ENCODE measurements around the gene TMEM184C.

The TMEM184C gene

GRCh38 chr4:147674073-147674472 is 56.9 kb downstream of the TMEM184C start:
- DNase-seq = no peak

- DNase-seq = no peak
Observed at GRCh38 chr4:147674496-147674895, 57.3 kb downstream of the TMEM184C start.

DNA sequence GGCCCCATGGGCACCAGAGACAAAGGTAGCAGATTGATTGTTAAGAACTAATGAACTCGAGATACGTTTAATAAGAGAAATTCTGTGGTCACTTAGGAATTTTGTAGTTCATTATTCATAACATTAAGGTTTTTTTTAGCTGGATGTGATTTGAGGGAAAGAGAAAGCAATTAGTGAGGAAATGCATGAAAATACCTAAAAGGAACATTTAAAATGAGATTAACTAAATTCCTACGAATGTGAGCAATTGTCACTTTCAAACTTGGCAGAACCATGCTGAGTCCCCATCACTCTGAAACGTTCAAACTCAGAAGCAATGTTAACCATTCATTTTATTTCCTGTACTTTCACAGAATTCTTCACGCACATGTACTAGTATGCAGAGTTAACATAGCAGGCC is 60.9 kb downstream of the TMEM184C start:
- no peak for DNase-seq

- no peak for DNase-seq
Observed at GRCh38 chr4:147678796-147679549, 61.8 kb downstream of the TMEM184C start.

DNA sequence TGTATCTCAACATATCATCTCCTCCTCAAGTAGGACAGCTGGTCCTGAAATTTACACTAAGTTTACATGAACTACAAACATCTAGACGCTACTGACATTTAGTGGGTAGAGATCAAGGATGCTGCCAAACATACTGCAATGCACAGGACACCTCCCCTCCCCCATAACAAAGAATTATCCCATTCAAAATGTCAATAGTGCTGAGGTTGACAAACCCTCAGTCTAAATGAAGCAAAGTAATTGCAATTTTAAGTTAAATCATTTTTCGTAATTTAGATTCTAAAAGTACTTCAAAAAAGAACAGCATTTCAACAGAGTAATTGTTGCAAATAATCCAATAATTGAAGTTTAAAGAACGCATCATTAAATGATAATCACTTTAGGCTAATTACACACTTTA is 65.6 kb downstream of the TMEM184C start:
- DNase-seq = no peak

DNA sequence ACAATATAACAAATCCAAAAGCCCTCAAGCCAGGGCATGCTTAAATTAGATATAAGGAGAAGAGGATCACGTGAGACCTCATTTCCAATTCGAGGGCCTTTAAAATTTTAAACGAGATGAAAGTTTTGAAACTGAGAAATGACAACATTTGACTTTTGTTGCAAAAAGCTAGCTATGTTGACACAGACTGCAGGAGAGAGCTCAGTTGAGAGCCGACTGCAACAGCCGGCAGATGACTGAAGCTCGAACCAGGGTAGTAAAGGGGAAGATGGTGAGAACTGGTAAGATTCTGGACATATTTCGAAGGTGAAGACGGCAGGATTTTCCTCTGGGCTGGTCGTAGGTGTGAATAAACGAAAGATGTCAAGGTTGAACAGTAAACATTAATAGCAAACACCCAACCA is 66.0 kb downstream of the TMEM184C start:
- DNase-seq = no peak

DNA sequence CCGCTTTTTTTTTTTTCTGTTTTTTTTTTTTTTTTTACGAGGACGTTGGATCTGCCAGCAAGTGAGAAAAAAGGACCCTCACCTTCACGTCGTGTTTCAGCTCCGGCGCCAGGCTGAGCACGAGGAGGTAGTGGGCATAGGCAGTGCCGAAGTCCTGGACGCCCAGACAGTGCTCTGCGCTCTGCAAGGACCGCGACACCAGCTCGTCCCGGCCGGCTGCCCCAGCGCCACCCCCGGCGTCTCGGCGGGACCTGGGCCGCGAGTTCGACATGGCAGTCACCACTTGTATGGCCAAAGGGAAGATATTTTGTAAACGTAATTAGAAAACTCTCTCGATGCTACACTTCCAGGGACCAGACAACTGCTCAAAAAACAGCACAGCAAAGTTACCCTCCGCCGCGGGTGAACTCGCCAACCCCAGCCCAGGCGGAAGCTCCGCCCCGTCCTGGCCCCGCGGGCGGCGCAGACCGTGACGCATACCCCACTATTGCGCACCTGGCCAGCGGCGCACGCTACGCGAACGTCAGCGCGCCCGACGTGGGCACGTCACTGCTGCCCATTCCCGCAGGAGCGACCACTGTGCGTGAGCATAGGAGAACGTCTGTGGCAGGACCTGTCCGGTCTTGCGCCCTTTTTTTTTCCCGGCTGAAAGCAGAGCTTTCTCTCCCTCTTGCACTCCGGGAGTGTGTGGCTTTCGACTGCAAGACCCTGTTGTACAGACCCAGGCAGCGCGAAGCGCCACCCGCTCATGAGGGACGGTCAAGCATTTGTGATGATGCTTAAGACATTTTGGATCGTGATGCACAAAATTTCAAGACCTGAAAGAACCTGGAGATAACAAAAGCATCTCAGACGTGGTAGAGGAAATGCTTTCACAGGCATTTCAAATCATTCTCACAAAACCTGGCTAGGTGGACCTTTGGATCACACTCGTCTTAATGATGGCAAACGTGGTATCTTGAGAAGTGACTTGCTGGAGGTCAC is 66.8 kb downstream of the TMEM184C start, which contains the start of gene PRMT9:
PRMT9 (minus strand) TSS at position 447 of the 984 bp plus-strand sequence; CDS start at position 271, 176 bp downstream.
- DNase-seq = peak; percentile 30

DNA sequence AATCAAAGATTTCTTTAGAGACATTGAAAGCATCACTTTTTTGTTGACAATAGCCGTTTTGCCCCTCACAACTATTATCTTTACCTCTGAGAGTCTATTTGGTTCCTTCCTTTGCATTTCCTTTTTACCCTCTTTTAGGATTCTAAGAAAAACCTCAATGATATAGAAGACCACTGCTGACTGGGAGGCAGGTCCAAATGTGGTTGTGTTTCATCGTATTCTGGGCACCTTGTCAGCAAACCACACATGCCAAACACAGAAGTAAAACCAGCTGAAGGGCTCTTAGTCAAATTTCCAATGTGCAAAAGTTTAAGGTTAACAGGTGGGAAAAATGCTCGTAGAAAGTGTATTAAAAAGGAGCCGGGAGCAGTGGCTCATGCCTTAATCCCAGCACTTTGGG is 71.9 kb downstream of the TMEM184C start:
- DNase-seq = no peak

- DNase-seq = no peak
Observed at GRCh38 chr4:147691820-147692219, 74.6 kb downstream of the TMEM184C start.

DNA sequence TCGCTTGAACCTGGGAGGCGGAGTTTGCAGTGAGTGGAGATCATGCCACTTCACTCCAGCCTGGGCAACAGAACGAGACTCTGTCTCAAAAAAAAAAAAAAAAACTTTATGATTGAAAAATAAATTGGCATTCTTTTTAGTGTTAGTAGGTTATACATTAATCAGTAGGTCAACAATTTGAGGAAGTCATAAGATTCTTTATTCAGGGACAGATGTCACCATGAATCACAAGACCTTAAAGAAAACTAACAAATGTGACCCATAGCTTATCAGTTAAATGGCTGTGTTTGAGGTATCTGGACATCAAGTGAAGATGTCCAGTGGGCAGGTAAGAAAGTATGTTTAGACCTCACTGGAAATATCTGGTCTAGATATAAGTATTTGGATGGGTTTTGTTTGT is 76.0 kb downstream of the TMEM184C start:
- DNase-seq = no peak

- no peak for DNase-seq
Observed at GRCh38 chr4:147696866-147697265, 79.7 kb downstream of the TMEM184C start.

DNA sequence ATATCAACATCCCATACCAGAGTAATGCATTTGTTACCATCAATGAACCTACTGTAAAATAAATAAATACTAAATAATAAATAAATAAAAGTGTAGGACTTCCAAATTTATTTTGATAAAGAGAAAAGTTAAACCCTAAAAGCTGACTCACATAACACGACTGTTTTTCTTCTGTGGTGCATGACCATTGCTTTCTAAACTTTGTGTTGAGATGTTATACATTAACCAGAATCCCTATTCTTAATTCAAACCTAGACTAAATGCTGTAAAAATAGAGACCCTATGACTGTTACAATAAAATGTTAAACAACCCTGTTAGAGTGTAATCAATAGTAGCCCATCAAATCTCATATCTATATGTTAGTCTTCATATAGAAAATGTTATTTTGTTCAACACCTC is 87.6 kb downstream of the TMEM184C start:
- DNase-seq = no peak

DNA sequence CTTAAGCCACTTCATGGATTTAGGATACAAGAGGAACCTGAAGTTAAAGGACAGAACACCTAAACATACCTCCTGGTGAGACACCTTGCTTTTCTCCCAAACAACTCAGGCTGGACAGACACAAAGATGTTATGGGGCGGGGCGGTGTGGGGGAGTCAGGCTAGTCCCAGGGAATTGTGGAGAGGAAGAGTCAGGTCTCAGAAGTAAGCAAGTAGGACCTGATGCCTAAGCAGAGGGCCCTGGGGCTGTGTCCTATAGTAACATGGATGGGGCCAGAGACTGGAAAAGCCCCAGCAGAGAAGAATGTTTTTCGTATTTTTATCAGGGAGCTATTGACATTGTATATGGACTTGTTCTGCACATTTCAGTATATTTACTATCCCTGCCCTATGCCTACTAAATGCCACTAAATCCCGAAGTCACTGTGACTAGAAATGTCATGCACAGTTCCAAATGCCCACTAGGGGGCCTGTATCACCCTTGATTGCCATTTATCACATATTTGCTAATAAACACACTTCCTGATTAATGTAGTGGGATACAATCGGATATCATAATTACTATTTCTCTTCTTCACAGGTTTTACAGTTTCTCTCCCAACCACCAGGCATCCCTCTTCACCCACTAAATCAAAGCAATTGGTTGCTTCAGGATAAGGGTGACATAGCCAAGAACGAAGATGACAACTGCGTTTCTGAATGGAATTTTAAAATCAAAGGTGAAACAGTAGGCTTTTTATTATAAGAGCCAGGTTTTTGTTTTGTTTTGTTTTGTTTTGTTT is 90.9 kb downstream of the TMEM184C start:
- DNase-seq = no peak

DNA sequence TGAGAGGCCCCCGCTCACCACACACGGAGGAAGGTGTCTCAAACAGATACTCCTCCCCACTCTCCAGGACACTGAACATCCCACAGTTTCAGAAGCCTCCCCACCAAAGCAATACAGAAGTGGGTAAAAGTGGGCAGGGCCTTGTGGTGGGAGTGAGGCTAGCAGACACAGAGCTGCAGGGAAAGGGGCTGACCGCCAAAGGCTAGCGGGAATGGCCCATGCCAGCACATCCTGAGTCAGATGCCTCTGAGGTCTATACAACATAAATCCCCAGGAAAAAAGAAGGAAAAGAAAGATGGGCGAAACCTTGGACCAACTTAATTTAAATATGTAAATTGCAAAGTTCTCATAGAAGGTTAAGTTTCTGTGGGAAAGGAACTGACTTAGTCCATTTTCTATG is 92.8 kb downstream of the TMEM184C start:
- DNase-seq = no peak

- DNase-seq = no peak
Observed at GRCh38 chr4:147714575-147715401, 97.6 kb downstream of the TMEM184C start.

- DNase-seq = no peak
Observed at GRCh38 chr4:147717878-147718277, 100.7 kb downstream of the TMEM184C start.
